CD4-positive, alpha-beta T cell treated with Interleukin-15 for 4 hours (primary cell): Measurements from ENCODE around the gene CTBP2.
A peak's percentile ranks its signal among the peaks of the same experiment; 100 is the strongest.
"Not testable (repeated sequence)": the region's sequence is repeated elsewhere in the genome, so short reads cannot be mapped to it uniquely, and the experiment has no call there.

Source experiments
- DNase-seq: peaks from one replicate; pipeline ENCODE4 v3.0.0-alpha.2; 2020; ENCODE audit warnings: low spot score

The CTBP2 gene

DNA sequence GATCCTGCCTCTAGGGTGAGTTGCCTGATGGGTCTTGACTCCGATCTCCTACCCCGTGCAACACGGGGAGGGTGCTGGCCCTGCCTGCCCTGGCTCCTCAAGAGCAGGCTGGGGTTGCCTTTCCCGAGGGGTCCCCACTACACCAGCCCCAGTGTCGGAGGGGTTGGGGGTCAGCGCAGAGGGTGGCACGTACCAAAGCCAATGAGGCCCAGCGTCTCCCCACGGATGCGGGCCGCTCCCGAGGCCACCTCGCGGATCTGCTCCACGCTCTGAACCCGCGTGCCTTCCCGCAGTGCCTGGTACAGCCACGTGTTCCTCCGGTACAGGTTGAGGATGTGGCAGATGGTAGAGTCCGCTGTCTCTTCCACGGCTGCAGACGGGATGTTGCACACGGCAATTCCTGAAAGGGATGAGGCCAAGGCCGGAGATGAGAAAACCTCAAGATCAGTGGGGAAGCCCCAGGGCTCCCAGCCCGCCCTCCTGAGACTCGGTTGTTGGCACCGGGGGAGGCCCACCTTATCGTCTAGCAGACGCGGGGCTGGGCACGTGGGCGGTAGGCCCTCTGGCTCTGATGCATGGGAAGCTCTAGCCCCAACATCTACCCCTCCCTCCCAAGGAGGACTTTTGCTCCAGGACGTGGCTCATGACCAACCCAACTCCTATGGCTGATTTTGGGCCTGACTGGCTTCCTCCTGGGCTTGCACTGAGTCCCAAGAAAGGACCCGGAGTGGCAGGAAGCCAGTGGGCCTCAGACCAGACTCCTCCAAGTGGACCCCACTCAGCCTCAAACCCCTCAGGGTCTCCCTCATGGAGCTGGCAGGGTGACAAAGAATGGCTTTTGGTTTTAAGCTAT is 162.4 kb downstream of the CTBP2 start:
- DNase-seq: no peak

DNA sequence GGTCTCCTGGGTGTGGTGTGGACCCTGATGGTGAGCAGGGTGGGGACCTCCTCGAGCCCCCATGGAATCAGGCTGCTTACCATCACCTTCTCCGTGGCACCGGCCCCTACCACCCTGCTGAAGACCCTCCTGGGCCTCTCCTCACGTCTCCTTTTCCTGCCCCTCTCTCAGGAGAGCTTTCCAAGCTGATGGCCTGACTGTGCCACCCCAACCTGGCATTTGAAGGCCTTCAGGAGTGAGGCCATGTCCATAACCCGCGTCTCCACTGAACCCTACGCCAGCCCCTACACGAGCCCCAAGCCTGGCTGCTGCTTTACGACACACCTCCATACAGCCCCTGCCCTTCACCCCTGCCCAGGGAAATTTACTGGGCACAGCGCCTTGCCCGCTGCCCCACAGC is 163.1 kb downstream of the CTBP2 start:
- DNase-seq: no peak

DNA sequence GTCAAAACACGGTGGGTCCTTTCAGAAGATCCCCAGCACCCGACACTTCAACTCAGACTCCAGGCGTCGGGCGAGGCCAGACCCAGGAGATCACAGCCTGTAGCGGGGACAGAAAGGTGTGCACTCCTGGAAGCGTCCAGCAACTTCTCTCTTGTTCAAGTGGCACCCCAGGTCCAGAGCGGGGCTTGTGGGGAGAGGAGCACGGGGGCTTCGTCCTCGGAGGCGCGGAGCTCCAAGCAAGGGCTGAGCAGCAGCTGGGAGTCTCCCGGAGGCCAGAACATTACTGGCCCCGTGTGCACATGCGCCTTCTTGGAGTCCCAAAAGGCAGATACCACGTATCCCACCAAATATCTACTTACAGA is 163.5 kb downstream of the CTBP2 start:
- DNase-seq: no peak

DNA sequence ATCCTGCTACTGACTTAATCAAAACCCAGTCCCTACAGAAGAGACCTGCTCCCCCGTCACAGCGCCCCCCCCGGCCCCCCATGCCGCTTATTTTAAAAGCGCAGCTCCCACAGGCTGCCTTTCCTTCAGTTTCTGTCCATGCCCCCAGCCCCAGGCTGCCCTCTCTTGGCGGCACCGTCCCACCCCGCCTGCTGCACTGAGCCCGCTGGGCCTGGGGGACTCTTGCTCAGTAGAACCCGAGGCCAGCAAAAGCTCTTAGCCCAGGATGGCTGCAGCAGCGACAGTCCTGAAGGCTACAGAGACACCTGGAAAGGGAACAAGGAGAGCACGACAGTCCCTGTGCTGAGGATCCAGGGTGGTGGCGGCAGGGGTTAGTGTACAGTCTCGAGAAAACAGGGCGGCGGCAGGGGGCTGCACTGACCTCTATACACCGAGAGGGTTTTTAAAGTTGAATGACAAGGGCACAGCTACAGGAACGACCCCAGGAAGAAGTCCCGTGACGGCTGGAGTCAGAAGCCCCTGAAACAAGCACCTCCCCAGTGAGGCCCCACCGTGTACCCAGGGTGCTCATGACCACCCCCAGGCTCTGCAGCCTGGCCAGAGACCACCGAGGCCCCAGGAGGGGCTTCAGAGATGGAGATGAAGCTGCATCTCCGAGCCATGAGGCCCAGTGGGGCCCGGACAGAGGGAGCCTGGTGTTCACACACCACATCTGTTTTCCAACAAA is 164.1 kb downstream of the CTBP2 start:
- no peak for DNase-seq

DNA sequence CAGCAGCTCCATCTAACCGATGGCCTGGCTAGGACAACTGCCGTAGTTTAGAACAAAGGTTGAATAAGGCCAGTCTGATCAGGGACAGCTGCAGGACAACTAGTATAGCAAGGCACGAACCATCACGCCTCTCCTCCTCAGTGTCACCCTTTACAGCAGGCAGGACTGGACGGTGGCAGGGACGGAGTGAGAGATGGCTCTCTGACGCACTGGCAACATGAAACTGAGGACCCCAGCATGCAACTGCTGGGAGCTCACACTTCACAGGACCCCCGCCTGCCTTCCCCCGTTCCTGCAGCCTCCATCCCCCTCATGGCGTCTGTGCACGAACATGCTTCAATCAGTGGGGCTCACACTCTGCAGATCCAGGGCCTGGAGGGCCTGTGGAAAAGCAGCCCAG is 164.8 kb downstream of the CTBP2 start:
- DNase-seq: no peak

DNA sequence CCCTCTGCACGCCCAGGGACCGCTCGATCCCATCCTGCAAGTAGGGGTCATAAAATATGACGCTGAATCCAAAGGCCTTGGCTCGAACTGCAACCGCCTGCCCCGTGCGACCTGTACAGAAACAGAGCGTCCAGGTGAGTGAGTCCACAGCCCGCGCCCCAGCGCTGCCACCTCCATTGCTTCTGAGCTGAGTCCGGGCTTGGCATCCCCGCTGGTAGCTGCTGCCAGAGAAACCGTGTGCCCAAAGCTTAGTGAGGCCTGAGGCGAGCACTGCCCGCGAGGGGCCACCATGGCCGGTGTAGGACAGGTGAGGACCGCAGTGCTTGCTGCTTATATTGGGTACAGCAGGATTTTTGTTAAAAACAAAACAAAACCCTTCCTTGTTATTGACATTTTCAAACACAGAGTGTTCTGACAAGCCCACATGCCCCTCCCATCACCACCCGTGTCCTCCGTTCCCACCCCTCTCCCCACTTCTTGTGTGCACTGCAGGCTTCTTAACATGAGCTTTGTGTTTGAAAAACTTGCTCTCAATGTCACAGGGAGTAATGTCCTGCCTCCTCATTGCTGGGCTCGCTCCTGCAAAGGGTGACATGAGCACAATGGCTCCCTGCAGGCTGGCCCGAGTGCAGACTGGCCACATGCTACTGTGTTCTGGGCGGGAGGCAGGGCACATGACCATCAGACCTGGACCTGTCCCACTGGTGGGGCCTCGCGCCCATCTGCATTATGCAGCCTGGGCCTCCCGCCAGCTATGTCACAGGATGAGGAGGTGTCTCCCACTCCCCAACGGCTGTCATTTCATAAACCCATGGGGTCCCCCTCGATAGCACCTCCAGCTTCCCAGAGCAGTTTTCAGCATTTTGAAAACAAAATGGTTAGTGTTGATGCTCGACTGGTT is 165.5 kb downstream of the CTBP2 start:
- no peak for DNase-seq

DNA sequence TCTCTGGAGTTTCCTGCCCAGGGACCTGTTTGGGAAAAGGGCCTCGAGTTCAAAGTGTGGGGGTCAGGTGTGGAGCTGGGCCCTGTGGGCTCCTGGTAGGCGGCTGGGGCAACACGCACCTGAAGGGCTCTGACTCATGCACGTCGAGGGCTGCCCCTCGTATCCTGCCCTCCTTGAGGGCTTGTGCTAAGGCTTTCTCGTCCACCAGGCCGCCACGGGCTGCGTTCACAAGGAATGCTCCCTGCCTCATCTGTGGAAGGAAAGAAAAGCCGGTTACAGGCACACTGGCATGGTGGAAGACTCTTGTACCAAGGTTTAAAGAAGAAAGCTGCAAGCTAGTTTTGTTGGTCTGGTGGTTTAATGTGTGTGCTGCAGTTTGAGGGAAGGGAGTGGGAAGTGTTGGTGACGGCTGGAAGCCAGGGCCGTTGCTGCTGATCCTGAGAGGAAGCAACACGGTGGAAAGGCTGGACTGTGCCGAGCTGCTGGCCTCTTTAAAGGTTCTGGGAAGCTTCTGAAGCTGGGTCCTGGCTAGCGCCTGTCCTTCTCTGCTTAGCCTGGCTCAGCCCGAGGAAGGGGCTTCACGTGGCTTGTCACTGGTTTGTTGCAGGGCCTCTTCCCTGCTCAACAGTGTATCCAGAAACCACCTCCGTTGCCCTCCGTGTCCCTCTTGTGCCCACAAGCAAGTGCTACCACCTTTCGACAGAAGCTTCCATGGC is 166.5 kb downstream of the CTBP2 start:
- no peak for DNase-seq

DNA sequence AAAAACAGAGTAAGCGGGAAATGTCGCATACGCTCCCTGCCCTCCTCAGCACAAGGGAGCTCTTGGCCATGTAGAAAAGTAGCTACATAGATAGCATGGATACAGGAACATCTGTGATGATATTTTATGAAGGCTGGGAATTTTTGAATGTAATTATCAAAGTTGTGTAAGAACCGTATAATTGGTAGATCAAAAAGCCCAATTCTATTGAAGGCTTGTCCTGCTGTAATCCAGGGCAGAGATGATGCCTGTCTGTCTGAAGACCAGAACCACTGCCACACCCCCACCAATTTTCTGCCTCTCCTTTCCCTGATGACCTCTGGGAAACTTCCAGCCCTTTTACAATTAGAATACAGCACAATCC is 167.0 kb downstream of the CTBP2 start:
- no peak for DNase-seq

DNA sequence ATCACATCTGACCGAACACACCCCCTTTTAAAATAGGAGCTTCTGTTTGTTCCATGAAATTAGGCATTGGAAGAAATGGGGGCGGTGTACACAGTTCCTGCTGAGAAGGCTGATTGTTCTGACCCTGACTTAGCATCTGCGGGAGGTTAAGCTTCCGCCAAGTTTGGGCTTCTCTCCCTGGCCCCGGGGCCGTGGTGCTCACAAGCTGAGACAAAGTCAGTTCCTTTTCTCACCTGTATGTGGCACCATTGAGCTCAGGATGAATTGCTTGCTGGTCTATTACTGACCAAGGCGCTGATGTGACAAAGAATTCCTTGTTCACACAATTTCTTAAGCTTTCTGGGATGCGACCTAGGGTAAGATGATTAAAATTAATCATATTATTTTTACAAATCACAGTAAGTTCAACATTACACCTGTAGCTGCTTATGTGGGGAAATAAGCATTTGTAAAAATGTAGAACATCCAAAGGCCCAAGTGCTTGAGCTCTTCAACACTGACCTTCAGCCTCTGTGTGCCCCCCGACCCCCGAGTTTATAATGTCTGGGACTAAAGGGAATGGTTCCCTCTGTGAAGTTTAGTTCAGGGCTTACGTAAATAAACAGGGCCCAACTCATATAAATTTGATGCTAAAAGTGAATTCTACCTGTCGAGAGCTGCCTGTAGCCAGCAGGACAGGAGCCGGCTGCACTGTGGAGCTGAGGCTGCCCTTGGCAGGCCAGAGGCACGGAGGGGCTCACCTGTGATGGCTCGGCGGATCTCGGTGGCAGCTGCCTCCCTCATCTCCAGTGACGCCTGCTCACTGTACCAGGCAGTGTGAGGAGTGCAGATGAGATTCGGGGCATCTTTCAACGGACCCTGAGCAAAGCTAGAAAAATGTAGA is 167.7 kb downstream of the CTBP2 start:
- DNase-seq: peak; percentile 18

DNA sequence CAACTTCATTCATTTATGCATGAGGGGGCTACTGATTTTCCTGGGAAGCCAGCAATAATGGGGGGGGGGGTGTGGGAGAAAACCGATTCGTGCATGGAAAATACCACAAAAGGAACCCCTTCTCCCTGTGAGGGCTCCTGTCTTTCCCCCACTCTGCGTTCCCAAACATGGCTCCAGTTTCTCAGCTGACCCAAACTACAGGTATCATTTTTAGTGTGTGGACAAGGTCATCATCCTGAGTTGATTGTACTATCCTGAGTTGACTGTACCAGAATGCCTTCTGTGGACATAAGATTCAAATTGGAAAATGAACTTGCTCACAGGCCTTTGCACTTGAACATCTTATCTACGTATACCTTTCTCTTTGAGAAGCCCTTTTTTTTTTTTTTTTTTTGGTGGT is 168.5 kb downstream of the CTBP2 start:
- no peak for DNase-seq

DNA sequence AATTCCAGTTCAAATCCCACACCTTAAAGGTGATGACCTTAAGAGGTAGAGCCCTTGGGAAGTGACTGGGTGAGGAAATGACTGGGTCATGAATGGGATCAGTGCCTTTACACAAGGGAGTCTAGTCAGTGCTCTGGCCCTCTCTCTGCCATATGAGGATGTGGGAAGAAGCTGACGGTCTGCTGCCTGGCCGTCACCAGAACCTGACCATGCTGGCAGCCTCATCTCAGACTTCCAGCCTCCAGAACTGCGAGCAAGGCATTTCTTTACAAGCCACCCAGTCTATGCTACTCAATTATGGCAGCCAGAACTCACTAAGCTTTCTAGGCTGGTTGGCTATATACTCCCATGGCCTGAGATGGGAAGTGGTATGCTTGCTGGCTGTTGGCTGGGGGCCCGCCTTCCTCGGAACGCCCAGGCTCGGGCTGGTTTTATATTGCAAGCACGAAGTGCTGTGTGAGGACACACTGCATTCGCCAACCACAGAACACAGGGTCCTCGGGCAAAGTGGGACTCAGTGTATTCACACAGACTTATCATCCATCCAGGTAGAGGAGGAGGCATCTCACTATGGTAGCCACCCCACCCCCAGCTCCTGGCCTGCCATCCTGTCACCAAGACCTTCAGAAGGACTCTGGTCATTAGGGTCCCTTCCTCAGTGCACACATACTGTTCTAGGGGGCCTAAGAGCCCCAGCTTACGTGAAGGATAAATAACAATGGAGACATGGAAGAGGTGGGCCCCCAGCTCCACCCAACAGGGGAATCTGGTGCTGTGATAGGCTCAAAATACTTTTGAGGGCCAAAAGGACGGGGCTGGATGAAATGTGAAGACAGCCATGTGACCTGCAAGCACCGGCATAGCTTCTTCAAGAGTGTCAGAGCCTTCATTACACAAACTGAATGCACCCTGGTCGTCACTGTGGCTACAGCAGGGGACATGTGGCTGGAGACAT is 169.4 kb downstream of the CTBP2 start:
- no peak for DNase-seq

DNA sequence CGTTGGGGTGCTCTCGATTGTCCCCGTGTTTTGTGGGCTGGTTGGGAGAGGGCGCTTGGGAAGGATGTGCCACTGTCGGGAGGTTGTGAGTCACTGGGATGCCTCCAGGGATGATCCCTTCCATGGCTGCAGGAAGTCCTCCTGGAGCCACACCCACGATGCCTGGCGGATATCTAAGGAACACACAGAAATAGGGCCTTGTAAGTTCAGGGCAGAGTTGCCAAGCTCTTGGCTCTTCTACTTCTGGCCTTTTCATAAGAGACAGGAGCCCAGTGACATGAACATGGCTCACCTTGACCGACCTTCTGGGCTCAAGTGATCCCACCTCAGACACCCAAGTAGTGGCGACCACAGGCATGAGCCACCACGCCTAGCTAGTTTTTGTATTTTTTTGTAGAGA is 170.8 kb downstream of the CTBP2 start:
- DNase-seq: no peak

DNA sequence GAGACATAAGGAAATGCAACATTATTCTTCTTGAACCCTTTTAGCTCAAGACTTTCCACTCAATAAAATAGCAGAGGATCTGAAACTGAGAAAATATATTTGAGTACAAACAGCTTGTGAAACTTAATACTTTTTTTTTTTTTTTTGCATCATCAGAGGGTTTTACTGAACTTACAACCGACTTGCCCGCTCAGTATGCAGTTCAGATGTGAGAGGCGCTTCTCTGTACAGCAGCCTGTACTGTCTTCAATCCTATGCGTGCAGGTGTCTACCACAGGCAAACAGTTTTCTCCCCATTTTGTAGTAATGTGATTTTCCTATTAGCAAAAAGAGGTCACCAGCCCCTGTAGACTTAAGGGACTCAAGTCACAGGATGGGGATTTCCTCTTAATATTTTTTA is 171.6 kb downstream of the CTBP2 start:
- not testable (repeated sequence) for DNase-seq

DNA sequence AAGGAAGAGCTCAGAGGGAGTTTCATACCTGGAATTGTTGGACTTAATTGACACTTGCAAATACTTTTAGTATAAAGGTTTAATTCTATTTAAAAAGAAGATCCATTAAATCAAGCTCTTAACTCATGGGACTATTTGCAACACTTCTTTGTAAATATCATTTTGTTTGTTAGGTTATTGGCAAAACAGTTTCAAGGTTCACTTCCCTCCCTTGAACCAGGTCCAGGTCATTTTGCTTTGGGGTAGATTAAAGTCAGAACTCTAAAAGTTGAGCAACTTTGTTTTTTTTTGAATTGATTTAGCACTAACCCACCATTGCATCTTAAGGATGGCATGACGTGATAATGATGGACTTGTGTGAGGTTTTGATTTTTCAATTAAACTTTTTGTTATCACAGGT is 172.6 kb downstream of the CTBP2 start:
- no peak for DNase-seq

DNA sequence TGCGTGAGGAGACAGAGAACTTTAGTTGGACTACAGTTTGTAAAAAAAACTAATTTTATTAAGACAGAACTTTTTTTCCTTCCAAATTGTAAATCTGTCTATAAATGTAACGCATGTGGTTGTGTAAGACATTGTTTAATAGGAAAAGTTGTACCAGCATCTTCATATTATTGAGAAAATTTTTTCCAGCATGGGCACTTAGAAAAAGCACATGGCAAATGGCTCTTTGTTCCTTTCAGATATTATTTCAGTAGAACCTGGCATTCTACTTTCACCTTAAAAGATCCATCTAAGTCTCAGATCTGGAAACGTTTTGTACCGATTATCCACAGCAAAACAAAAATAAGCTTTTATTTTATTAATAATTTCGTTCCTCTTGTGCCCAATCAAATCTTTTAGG is 175.2 kb downstream of the CTBP2 start:
- DNase-seq: no peak

DNA sequence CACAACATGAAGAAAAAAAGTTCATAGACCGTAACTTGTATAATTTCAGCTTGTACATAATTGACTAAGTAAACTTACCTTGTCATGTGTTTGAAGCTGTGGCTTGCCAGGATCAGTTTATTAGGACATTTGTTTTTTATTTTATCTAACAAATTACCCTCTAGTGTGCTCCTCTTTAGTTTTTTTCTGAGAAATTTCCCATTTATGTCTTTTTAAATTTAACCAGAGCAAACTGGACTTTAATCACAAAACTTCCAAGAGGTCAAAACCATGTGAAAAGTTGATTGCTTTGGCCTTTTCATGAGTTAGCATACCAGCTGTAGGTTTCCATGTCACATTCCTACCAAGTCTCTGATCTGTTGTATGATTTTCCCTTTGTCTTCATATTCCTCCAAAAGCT is 176.0 kb downstream of the CTBP2 start:
- no peak for DNase-seq

DNA sequence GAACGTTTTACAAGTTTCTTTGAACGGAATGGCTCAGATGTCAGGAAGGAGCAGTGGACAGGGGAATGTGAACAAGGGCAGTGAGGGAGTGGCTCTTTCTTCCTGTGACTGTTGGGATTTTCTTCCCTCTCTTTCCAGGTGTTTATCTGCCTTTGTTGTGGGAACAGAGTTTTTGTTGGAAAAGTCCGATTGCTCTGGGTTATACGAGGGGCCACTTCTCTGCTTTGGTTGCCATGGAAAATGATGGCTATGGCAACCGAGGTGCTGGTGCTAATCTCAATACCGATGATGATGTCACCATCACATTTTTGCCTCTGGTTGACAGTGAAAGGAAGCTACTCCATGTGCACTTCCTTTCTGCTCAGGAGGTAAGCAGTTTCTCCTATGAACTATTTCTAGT is 177.0 kb downstream of the CTBP2 start:
- DNase-seq: no peak

DNA sequence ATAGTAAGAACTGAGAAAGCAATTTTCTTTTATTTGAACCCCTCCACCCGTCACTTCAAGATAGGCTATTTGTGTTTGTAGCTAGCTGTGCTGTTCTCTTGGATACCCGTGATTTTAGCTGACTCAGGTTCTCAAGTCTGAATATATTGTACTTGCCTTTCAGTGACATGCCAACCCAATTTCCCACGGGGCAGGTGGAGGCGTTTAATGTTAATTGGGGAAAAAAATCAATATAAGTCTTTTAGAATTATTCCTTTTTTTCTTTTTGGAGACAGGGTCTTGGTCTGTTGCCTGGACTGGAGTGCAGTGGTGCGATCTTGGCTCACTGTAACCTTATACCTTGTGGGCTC is 182.0 kb downstream of the CTBP2 start:
- no peak for DNase-seq

DNA sequence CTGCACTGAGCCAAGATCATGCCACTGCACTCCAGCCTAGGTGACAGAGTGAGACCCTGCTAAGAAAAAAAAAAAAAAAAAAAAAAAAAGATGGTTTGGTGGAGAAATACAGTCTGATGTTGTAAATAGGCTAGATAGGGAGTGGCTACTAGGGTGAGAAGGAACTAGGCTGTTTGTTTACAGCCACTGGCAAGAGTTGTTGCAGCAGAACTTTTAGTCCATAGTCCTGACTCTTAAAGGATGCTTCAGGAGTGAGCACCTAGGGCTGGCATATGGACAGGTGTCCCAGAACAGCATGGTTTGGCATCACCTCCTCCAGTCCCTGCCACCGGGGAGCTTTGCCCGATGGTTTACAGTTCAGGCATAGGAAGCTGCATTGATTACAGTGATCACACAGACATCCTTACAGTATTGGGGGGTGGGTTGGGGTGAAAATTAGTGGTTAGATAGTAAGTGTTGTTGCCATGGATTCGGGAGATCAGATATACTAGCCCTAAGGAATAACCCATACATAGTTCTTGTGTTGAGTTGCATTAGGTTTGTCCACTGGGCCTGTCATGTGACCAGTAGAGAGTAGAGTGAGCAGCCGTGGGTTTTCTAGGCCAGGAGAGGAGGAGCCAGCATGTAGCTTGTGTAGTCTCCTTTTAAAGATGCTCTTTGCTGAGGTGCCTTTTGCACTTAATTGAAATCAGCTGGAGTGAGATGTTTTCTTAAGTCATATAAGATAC is 182.6 kb downstream of the CTBP2 start:
- DNase-seq: no peak
